ENCODE results near the gene DSC3.
A peak's percentile ranks its signal among the peaks of the same experiment; 100 is the strongest.
"Not testable (repeated sequence)": the region's sequence is repeated elsewhere in the genome, so short reads cannot be mapped to it uniquely, and the experiment has no call there.

The DSC3 gene

DNA sequence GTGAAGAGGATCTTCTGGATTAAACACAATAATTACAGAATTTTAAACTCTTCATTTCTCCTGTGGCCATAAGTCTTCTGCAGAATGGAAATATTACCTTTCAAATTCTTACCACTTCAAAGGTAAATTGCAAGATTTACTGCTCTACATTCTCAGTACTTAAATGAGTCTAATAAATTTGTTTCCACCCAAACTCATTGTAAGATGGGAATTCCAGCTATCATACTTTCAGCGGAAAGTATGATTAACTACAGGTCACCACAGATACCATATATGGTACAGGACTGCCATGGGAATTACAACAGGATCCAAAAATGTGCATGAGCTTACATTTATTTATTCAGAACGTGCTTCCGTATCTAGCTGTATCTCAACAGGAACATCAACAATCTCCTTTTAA, 3.1 kb downstream of the DSC3 start:
- no peak for DNase-seq (ENCODE audit: low read depth)
- no peak overlapping the region for H3K4me3 ChIP-seq (ENCODE audit: low read depth, low read length)
- TF ChIP-seq, protein P1, sequence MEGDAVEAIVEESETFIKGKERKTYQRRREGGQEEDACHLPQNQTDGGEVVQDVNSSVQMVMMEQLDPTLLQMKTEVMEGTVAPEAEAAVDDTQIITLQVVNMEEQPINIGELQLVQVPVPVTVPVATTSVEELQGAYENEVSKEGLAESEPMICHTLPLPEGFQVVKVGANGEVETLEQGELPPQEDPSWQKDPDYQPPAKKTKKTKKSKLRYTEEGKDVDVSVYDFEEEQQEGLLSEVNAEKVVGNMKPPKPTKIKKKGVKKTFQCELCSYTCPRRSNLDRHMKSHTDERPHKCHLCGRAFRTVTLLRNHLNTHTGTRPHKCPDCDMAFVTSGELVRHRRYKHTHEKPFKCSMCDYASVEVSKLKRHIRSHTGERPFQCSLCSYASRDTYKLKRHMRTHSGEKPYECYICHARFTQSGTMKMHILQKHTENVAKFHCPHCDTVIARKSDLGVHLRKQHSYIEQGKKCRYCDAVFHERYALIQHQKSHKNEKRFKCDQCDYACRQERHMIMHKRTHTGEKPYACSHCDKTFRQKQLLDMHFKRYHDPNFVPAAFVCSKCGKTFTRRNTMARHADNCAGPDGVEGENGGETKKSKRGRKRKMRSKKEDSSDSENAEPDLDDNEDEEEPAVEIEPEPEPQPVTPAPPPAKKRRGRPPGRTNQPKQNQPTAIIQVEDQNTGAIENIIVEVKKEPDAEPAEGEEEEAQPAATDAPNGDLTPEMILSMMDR (IDR thresholded peaks at IDR 0.05; ENCODE audit: low read depth, low read length, missing control alignments), result no peak
- in situ Hi-C loops (cut with HindIII; ENCODE audit: low sequenced_read_pairs), result no loop called here

DNA sequence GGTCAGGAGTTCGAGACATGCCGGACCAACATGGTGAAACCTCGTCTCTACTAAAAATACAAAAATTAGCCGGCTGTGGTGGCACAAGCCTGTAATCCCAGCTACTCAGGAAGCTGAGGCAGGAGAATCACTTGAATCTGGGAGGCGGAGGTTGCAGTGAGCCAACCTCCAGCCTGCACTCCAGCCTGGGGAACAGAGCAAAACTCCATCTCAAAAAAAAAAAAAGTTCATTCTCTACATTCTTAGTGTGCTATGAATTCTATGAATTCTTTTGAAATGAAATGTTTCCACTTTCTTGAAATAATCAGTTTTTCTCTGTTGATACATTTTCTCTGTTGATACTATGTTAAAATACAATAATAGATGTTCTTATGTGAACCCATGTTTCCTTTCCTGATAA, 4.9 kb downstream of the DSC3 start:
- in situ Hi-C loops (cut with HindIII; ENCODE audit: low sequenced_read_pairs); DNase-seq (ENCODE audit: low read depth); H3K4me3 ChIP-seq (ENCODE audit: low read depth, low read length): not testable (repeated sequence)

DNA sequence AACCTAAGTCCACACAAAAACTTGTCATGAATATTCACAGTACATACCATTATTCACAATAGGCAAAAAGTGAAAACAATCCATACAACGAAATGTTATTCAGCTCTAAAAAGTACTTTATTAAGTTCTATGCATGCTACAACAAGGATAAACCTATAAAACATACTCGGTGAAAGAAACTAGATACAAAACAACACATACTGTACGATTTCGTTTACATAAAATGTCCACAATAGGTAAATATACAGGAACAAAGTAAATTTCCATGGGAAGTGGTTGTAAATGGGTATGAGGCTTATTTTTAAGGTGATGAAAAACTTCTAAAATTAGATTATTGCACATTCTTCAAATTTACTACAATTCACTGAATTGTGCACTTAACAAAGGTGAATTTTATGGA, 8.0 kb downstream of the DSC3 start:
- DNase-seq (ENCODE audit: low read depth), result no peak
- no peak overlapping the region for H3K4me3 ChIP-seq (ENCODE audit: low read depth, low read length)
- TF ChIP-seq, protein P1 (IDR thresholded peaks at IDR 0.05; ENCODE audit: low read depth, low read length, missing control alignments), result no peak
- in situ Hi-C loops (cut with HindIII; ENCODE audit: low sequenced_read_pairs), result no loop called here

DNA sequence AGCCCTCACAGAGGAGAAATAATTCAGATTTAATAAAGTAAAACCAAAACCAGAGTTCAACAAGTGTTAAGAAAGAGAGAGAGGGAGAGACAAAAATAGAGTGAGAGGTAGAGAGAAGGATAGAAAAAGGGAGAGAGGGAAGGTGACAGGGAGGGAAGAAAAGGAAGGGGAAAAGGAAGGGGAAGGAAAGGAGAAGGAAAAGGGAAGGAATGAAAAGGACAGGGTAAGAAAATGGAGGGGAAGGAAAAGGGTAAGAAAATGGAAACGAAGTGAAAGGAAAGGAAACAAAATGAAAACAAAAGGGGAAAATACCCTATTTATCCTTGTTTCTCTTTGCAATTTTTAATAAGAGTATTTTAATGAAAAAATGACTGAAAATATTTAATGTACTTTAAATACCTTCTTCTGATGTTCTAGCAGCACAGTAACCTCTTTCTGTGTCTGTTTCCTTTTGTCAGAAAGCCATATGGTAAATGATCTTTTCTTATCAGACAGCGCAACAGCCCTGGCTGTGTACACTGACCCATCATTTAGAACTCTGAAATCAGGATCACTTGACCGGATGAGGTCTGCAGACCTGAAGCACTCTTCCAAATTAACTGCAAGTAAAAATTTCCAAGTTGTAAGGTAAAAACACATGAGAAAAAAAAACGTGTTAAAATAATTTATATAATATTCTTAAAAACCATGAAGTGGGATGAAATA, 11.8 kb downstream of the DSC3 start:
- in situ Hi-C loops (cut with HindIII; ENCODE audit: low sequenced_read_pairs), result no loop called here
- TF ChIP-seq, protein P1 (IDR thresholded peaks at IDR 0.05; ENCODE audit: low read depth, low read length, missing control alignments), result no peak
- no peak for DNase-seq (ENCODE audit: low read depth)
- no peak overlapping the region for H3K4me3 ChIP-seq (ENCODE audit: low read depth, low read length)

DNA sequence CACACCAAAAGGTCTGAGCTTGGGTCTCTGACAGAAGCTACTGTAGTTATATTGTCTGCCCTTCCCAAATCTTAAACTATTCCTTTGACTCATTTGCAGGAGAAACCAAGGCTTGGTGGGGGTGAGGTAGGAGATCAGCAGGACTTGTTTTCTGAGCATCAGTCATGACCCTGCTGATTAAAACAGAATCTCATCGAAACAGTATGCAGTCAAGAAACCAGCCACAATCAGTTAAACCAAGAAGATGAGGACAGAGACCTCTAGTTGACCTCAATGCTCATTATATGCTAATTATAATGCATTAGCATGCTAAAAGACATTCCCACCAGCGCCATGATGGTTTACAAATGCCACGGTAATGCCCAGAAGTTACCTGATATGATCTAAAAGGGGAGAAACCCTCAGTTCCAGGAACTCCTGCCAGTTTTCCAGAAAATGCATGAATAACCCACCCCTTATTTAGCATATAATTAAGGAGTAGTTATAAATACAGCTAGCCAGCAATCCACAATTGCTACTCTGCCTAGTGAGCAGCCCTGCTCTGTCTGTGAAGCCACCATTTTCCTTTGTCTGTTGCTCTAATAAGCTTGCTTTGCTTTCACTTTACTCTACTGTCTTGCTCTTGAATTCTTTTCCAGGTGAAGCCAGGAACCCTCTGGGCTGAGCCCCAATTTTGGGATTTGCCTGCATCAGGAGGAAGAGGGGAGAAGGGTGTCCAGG, 26.7 kb downstream of the DSC3 start:
- H3K4me3 ChIP-seq (ENCODE audit: low read depth, low read length), result no peak overlapping the region
- TF ChIP-seq, protein P1 (IDR thresholded peaks at IDR 0.05; ENCODE audit: low read depth, low read length, missing control alignments), result no peak
- no peak for DNase-seq (ENCODE audit: low read depth)
- in situ Hi-C loops (cut with HindIII; ENCODE audit: low sequenced_read_pairs), result no loop called here

DNA sequence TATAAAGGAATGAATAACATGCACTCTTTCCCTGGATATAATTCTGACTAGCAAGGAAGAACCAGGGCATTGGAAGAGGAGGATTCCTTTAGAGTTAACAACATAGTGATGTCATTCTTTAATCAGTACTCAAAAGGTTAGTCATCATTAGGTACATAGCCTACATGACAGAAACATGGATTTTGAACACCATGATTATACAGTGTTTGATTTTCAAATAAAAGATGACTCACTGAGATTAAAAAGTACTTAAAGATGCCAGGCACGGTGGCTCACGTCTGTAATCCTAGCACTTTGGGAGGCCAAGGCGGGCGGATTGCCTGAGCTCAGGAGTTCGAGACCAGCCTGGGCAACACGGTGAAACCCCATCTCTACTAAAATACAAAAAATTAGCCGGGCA, 31.1 kb downstream of the DSC3 start:
- DNase-seq (ENCODE audit: low read depth), result peak; percentile 62
- H3K4me3 ChIP-seq (ENCODE audit: low read depth, low read length); in situ Hi-C loops (cut with HindIII; ENCODE audit: low sequenced_read_pairs): not testable (repeated sequence)

DNA sequence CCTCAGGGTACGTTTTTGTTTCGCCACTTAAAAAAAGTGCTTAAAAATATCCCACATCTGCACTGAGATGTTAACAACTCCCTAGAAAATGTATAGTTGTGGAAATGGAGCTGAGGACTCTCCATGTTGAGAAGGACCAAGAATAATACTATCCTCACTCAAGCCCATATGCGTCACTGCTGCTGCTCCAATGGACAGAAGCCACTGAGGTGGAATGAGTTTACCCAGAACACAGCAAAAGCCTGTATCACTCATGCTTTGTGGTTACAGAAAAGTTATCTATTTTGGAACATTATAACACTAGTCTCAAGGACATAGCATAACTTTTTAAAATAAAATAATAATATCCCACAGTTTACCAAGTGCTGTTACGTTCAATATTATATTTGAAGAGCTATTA, 31.9 kb downstream of the DSC3 start:
- TF ChIP-seq, protein P1 (IDR thresholded peaks at IDR 0.05; ENCODE audit: low read depth, low read length, missing control alignments), result no peak
- DNase-seq (ENCODE audit: low read depth), result no peak
- no peak overlapping the region for H3K4me3 ChIP-seq (ENCODE audit: low read depth, low read length)
- in situ Hi-C loops (cut with HindIII; ENCODE audit: low sequenced_read_pairs), result no loop called here
